CD4-positive, alpha-beta T cell treated with Interleukin-4 for 1 hour (primary cell): ENCODE results near the gene NBPF6.
"Not testable (repeated sequence)": the region's sequence is repeated elsewhere in the genome, so short reads cannot be mapped to it uniquely, and the experiment has no call there.

Experiments
- DNase-seq, 2 donors: peaks; one replicate each; pipeline ENCODE4 v3.0.0-alpha.2; 2020 to 2022

Gene NBPF6

GRCh38 chr1:108450043-108450442 is at the start of gene NBPF6:
NBPF6 (plus strand) TSS chr1:108450343; CDS start chr1:108450602, 259 bp downstream.
- not testable (repeated sequence) for DNase-seq

GRCh38 chr1:108411098-108411833 is 38.9 kb upstream of the NBPF6 start:
- not testable (repeated sequence) for DNase-seq

GRCh38 chr1:108420129-108420528 is 30.0 kb upstream of the NBPF6 start:
- not testable (repeated sequence) for DNase-seq

GRCh38 chr1:108421061-108421916 is 28.9 kb upstream of the NBPF6 start:
- not testable (repeated sequence) for DNase-seq

GRCh38 chr1:108426877-108427276 is 23.3 kb upstream of the NBPF6 start:
- not testable (repeated sequence) for DNase-seq

GRCh38 chr1:108432002-108432401 is 18.1 kb upstream of the NBPF6 start:
- not testable (repeated sequence) for DNase-seq

GRCh38 chr1:108433404-108433803 is 16.7 kb upstream of the NBPF6 start:
- not testable (repeated sequence) for DNase-seq

GRCh38 chr1:108438536-108438935 is 11.6 kb upstream of the NBPF6 start:
- not testable (repeated sequence) for DNase-seq

- not testable (repeated sequence) for DNase-seq
These were observed 4.4 kb downstream of the NBPF6 start for GRCh38 chr1:108454521-108454920.

- DNase-seq: not testable (repeated sequence)
These were observed 8.5 kb downstream of the NBPF6 start for GRCh38 chr1:108458661-108459060.

GRCh38 chr1:108461758-108462157 is 11.6 kb downstream of the NBPF6 start:
- not testable (repeated sequence) for DNase-seq

- not testable (repeated sequence) for DNase-seq
These were observed 13.8 kb downstream of the NBPF6 start for GRCh38 chr1:108463962-108464361.

- DNase-seq: not testable (repeated sequence)
These were observed 16.0 kb downstream of the NBPF6 start for GRCh38 chr1:108466166-108466565.

- not testable (repeated sequence) for DNase-seq
These were observed 17.0 kb downstream of the NBPF6 start for GRCh38 chr1:108467155-108467554.

GRCh38 chr1:108470750-108471149 is 20.6 kb downstream of the NBPF6 start:
- DNase-seq: not testable (repeated sequence)

GRCh38 chr1:108474516-108474915 is 24.4 kb downstream of the NBPF6 start:
- not testable (repeated sequence) for DNase-seq

- no peak for DNase-seq
These were observed 28.4 kb downstream of the NBPF6 start for GRCh38 chr1:108478429-108479015.

- no peak for DNase-seq
These were observed 32.6 kb downstream of the NBPF6 start for GRCh38 chr1:108482708-108483107.

- DNase-seq: not testable (repeated sequence)
These were observed 35.8 kb downstream of the NBPF6 start for GRCh38 chr1:108485990-108486389.

GRCh38 chr1:108486707-108487106 is 36.6 kb downstream of the NBPF6 start:
- not testable (repeated sequence) for DNase-seq

GRCh38 chr1:108495008-108495407 is 44.9 kb downstream of the NBPF6 start:
- not testable (repeated sequence) for DNase-seq

- DNase-seq: not testable (repeated sequence)
These were observed 46.7 kb downstream of the NBPF6 start for GRCh38 chr1:108496856-108497255.

GRCh38 chr1:108502138-108502537 is 52.0 kb downstream of the NBPF6 start:
- DNase-seq: no peak
